Measurements from ENCODE around the gene JAKMIP1.

The JAKMIP1 gene

DNA sequence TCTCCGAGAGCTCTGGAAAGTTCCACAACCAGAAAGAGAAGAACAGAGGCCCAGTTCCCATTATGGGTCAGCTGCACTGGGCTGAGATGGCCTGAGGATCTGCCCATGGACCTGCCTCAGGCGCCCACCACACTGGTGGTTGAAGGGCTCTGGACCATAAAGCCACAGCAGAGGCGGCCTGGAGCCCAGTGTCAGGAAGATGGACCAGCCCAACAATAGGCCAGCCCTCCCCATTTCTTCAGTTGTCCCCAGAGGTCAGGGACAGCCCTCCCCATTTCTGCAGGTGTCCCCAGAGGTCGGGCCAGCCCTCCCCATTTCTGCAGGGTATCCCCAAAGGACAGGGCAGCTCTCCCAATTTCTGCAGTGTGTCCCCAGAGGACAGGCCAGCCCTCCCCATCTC lies 144.9 kb downstream of the JAKMIP1 start:
- no peak for DNase-seq

DNA sequence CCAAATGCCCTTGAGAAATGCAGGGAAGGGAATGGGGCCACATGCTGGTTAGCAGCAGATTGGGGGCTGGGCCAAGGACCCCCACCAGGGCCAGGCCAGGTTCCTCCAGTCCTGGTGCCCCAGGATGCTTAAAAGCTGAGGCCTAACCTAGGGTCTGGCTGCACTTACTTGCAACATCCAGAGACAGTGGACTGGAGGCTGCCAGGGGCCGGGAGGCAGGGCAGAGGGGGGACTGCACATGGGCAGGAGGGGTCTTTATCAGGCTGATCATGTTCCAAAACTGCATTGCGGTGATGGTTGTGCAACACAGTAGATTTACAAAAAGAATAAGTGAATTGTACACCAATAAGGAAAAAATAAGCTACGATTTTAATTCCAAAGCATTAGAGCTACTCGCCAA lies 145.3 kb downstream of the JAKMIP1 start:
- no peak for DNase-seq

- DNase-seq: no peak
Measured at GRCh38 chr4:6054162-6054922, 146.0 kb downstream of the JAKMIP1 start.

DNA sequence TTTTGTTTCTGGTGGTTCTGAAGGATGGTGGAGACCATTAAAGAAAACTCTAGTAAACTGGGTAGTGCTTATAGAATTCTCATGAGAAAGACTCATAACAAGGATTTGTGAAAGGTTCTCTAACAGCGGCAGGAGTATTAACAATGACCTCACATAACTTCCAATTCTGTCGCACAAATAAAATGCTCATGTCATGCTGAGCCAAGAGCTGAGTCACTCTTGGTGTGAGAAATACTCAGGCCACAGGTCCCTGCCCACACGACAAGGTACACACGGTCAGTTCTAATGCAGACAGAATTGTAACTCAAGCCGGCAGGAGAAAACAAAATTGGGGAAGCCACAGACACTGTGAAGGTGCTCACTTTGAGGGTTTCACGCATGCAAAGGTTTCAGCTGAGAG lies 147.7 kb downstream of the JAKMIP1 start:
- no peak for DNase-seq

DNA sequence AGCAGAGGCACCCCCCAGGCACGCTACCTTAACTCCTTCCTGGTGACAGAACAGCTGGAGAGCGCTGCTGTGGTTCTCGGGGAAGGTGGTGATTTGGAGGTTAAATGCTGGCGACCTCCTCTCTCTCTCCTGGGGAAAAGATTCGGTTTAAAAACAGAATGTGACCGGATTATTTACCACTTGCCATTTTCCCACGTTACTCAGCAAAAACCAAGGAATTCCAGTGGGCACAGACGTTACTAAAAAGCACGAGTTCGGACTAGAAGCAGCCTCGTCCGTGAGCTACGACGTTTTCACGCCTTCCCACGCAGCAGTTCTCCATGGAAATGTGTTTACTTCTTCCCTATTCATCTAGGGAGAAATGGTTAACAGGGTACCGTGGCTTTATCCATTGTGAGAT lies 149.8 kb downstream of the JAKMIP1 start:
- DNase-seq: no peak

GRCh38 chr4:6049985-6050384 lies 150.4 kb downstream of the JAKMIP1 start:
- no peak for DNase-seq

GRCh38 chr4:6049278-6049677 lies 151.1 kb downstream of the JAKMIP1 start:
- DNase-seq: no peak

GRCh38 chr4:6048537-6048936 lies 151.8 kb downstream of the JAKMIP1 start:
- no peak for DNase-seq

GRCh38 chr4:6047130-6047673 lies 153.1 kb downstream of the JAKMIP1 start:
- DNase-seq: no peak

- DNase-seq: no peak
Measured at GRCh38 chr4:6046526-6047129, 153.7 kb downstream of the JAKMIP1 start.

- DNase-seq: no peak
Measured at GRCh38 chr4:6044805-6045204, 155.5 kb downstream of the JAKMIP1 start.

DNA sequence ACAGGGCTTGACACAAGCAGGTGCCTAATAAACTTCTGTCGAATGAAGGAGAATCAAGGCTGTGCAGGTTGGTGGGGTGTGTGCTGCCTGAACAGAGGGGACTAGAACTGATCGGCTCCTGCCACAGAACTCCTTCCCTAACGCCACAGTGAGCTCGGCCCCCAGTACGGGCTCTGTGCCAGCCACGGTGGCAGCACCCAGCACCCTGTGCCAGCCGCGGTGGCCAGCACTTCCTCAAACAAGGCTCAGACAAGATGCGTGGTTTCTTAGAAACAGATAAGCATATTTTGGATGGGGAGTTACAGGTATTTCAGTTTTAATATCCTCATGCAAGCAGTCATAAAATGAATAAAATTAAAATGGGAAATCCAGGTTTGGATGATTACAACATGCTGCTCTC lies 156.1 kb downstream of the JAKMIP1 start:
- no peak for DNase-seq

DNA sequence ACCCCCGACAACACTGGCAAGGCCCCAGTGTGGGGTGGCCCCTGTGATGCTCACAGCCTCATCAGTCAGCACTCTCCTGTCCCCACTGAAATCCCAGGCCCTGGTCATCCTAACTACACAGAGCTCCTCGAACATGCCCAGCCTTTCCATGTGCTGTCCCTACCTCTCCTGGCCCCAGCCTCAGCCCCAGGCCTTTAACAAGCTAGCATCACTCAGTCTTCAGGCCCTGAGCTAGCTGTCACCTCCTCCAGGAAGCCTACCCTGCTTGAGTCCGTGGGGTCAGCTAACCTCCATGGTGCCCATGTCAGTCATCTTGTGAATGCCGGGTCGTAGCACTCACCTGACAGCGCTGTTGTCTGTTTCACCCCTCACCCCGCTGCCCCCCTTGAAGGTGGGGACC lies 156.5 kb downstream of the JAKMIP1 start:
- no peak for DNase-seq

GRCh38 chr4:6043188-6043587 lies 157.2 kb downstream of the JAKMIP1 start:
- no peak for DNase-seq

DNA sequence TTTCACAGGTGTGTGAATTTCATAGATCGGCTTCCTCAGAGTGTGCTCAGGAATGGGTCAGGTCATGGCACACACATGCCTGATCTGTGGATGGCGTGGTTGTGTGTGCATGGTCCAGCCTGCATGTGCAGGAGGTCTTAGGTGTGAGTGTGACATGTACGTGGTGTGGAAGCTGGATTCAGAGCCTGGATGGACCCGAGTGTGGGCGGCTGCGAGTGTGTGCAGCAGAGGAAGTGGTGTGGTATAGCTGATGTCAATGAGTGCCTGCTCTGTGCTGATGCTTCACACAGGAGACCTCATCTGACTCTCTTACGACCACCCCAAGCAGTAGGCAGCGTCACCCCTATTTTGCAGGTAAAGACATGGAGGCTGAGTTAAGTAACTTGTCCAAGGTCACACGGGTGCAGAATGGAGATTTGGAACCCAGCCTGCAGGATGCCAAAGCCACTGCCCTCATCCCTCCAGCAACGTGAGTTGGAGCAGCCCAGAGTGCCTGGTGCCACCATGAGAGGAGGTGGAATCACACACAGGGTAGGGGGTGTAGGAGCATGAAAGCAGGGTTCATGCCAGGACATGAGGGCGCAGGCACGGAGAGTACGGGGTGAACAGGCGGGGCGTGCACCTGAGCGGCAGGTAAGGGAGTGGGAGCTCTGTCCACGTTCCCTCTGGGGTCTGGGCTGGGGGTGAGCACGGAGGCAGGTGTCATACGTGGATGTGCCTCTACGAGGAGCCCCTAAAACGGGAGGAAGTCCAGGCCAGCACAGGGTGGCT lies 157.9 kb downstream of the JAKMIP1 start:
- DNase-seq: no peak

DNA sequence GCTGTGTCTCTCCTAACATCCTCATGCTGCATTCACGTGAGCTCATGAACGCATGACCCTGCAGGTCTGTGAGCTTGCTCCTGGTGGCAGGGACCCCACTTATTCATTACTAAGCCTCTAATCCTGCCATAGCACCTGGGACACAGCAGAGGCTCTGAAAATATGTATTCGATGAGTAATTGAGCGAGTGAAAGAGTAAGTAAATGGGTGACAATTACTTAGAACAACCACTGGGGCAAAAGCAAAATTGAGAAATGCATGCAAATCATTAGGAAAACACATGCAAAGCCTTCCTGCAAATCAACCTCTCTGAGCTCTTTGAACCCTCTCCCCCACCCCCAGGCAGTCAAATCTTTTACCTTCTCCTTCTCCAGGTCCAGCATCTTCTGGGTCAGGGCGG lies 158.5 kb downstream of the JAKMIP1 start:
- DNase-seq: no peak

GRCh38 chr4:6038711-6039110 lies 161.6 kb downstream of the JAKMIP1 start:
- DNase-seq: no peak

GRCh38 chr4:6035786-6036185 lies 164.6 kb downstream of the JAKMIP1 start:
- DNase-seq: no peak

GRCh38 chr4:6033381-6033780 lies 167.0 kb downstream of the JAKMIP1 start:
- no peak for DNase-seq

- no peak for DNase-seq
Measured at GRCh38 chr4:6032249-6033244, 167.8 kb downstream of the JAKMIP1 start.

DNA sequence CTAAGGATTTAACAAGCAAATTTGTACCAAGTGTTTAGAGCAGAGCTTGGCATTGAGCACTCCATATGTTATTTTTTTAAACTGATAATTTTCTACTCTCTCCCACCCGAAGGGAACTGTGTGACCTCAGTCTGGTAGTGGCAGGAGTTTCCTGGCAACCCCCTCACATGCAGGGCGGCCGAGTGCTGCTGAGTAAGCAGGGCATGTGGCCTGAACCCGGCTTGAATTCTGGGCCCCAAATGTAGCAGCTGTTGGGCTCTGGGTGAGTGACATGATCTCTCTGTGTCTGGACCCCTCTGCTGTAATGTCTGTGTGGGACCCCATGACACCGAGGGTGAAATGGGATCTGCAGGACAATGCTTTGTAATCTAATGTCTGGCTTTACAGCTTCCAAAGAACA lies 168.5 kb downstream of the JAKMIP1 start:
- no peak for DNase-seq

GRCh38 chr4:6030679-6031078 lies 169.7 kb downstream of the JAKMIP1 start:
- no peak for DNase-seq

- DNase-seq: no peak
Measured at GRCh38 chr4:6029254-6029653, 171.1 kb downstream of the JAKMIP1 start.

All from KG1 (cell line).